Neural cell (in vitro differentiated cells): ENCODE results near the gene SDK1. TPM values are rescaled to one million over a fixed set of nuclear protein-coding genes. Genes with fewer than 3 reads are reported as not detected.

Experiments
- H2AFZ ChIP-seq: fragments of 200-600, 300-800 bp; sonication (generic), shearing (Covaris generic); 2 replicates; pipeline ENCODE4 v1.6.0; 2014; ENCODE audit warnings: low read depth, mild to moderate bottlenecking, antibody characterized with exemption, low read length, moderate library complexity
- H3F3A ChIP-seq: fragments of 200-600 bp; shearing (Covaris generic); 2 replicates; pipeline ENCODE4 v1.6.1; 2016; ENCODE audit warnings: mild to moderate bottlenecking, moderate library complexity, mixed read lengths, antibody characterized with exemption, low read length; ENCODE audit not compliant: insufficient read depth, poor library complexity, severe bottlenecking
- H3K27ac ChIP-seq: fragments of 200-600, 300-800 bp; sonication (generic), shearing (Covaris generic); 2 replicates; pipeline ENCODE4 v1.5.1; 2014; ENCODE audit warnings: mild to moderate bottlenecking, low read length, moderate library complexity
- H3K27me3 ChIP-seq: fragments of 300-800, 200-600 bp; sonication (generic), shearing (Covaris generic); 2 replicates; pipeline ENCODE4 v1.6.0; 2014; ENCODE audit warnings: mild to moderate bottlenecking, low read depth, low read length, moderate library complexity; ENCODE audit not compliant: insufficient read depth
- H3K36me3 ChIP-seq: fragments of 300-800, 200-600 bp; sonication (generic), shearing (Covaris generic); 2 replicates; pipeline ENCODE4 v1.5.1; 2014; ENCODE audit warnings: mild to moderate bottlenecking, antibody characterized with exemption, low read length, moderate library complexity; ENCODE audit not compliant: insufficient read depth
- H3K4me2 ChIP-seq: fragments of 300-800, 200-600 bp; sonication (generic), shearing (Covaris generic); 2 replicates; pipeline ENCODE4 v1.6.0; 2014; ENCODE audit warnings: mild to moderate bottlenecking, low read length
- H3K4me3 ChIP-seq: fragments of 300-800, 200-600 bp; sonication (generic), shearing (Covaris generic); 2 replicates; pipeline ENCODE4 v1.5.1; 2014; ENCODE audit warnings: mild to moderate bottlenecking, low read length, moderate library complexity
- H3K79me2 ChIP-seq: fragments of 200-600 bp; shearing (Covaris generic); replicated peaks from 2 replicates; pipeline ENCODE4 v1.6.0; 2014; ENCODE audit warnings: mild to moderate bottlenecking, low read length, moderate library complexity; ENCODE audit not compliant: insufficient read depth
- H3K9ac ChIP-seq: fragments of 300-800, 200-600 bp; sonication (generic), shearing (Covaris generic); 2 replicates; pipeline ENCODE4 v1.6.1; 2016; ENCODE audit warnings: mild to moderate bottlenecking, low read length, mixed read lengths
- H3K9me2 ChIP-seq: fragments of 200-600 bp; shearing (Covaris generic); 2 replicates; pipeline ENCODE4 v1.6.1; 2016; ENCODE audit warnings: mild to moderate bottlenecking, low read length, mixed read lengths; ENCODE audit not compliant: insufficient read depth
- H3K9me3 ChIP-seq: fragments of 200-600, 300-800 bp; sonication (generic), shearing (Covaris generic); 2 replicates; pipeline ENCODE4 v1.6.1; 2016; ENCODE audit warnings: mild to moderate bottlenecking, mixed run types, low read length, moderate library complexity, mixed read lengths
- H4K20me1 ChIP-seq: fragments of 200-600 bp; shearing (Covaris generic); 2 replicates; pipeline ENCODE4 v1.6.1; 2016; ENCODE audit warnings: mild to moderate bottlenecking, mixed run types; ENCODE audit not compliant: insufficient read depth
- CTCF ChIP-seq: fragments of 450-650 bp; IDR thresholded peaks from 2 replicates; pipeline ENCODE4 v1.5.1; 2014; ENCODE audit warnings: antibody characterized with exemption, mild to moderate bottlenecking, moderate library complexity; ENCODE audit not compliant: poor library complexity, severe bottlenecking
- EP300 ChIP-seq: fragments of 450-650 bp; conservative IDR thresholded peaks from 2 replicates; pipeline ENCODE4 v1.6.1; 2014; ENCODE audit warnings: antibody characterized with exemption, mild to moderate bottlenecking, moderate library complexity; ENCODE audit not compliant: poor library complexity, severe bottlenecking
- EZH2 ChIP-seq: fragments of 200-600, 300-800 bp; shearing (Covaris generic), sonication (generic); IDR thresholded peaks from 2 replicates; pipeline ENCODE4 v1.6.1; 2014; ENCODE audit warnings: antibody characterized with exemption, low read length, borderline replicate concordance, mild to moderate bottlenecking; ENCODE audit not compliant: insufficient read depth, poor library complexity, severe bottlenecking
- MXI1 ChIP-seq: fragments of 450-650 bp; conservative IDR thresholded peaks from 2 replicates; pipeline ENCODE4 v1.6.1; 2014; ENCODE audit warnings: antibody characterized with exemption, mild to moderate bottlenecking; ENCODE audit not compliant: poor library complexity, severe bottlenecking
- POLR2AphosphoS5 ChIP-seq: IDR thresholded peaks from 2 replicates; pipeline ENCODE4 v1.6.1; 2012
- RAD21 ChIP-seq: fragments of 450-650 bp; conservative IDR thresholded peaks from 2 replicates; pipeline ENCODE4 v1.6.1; 2014; ENCODE audit warnings: antibody characterized with exemption, mild to moderate bottlenecking, moderate library complexity
- REST ChIP-seq: IDR thresholded peaks from 2 replicates; pipeline ENCODE4 v1.6.1; 2012; ENCODE audit warnings: borderline replicate concordance
- SMC3 ChIP-seq: fragments of 450-650 bp; conservative IDR thresholded peaks from 2 replicates; pipeline ENCODE4 v1.6.1; 2014; ENCODE audit warnings: antibody characterized with exemption, mild to moderate bottlenecking, moderate library complexity; ENCODE audit not compliant: poor library complexity
- TAF1 ChIP-seq: IDR thresholded peaks from 2 replicates; pipeline ENCODE4 v1.6.1; 2012; ENCODE audit warnings: low read depth
- polyA plus RNA-seq: library from polyadenylated mRNA; depleted of rRNA; stranded (reverse); fragments of >200 nt; gene quantifications from 2 replicates; pipeline ENCODE4 v1.2.3, GENCODE V29; 2014

SDK1 gene
- polyA plus RNA-seq, 1 donor from 2014 or later: 2.7 TPM

DNA sequence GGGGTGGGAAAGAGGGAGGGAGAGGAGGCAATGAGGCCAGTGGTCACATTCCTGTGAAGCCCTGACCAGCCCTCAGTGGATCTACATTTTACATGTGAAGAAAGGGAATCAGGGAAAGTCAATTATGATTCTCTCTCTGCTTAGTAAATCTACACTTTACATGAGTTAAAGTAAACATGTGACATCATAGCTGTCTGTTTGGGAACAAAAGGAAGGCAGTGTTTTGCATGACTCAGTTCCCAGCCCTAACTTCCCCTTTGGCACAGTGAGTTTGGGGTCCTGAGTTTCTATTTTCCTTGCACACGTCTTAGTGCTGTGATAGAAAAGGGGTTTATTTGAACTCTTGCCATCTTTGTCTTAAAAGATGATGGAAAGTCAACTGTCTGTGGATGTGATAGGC is 615.1 kb downstream of the SDK1 start:
- no peak overlapping the region for H3K9ac ChIP-seq
- no peaks in the 10 kb centered on the region for H4K20me1 ChIP-seq
- H3K27ac ChIP-seq: no peak overlapping the region
- no peak overlapping the region for H3K4me3 ChIP-seq
- H2AFZ ChIP-seq: no peak overlapping the region
- no peaks in the 10 kb centered on the region for H3K36me3 ChIP-seq
- no peaks in the 10 kb centered on the region for H3K9me2 ChIP-seq
- H3K9me3 ChIP-seq: no peaks in the 10 kb centered on the region
- H3K4me2 ChIP-seq: no peak overlapping the region
- H3K79me2 ChIP-seq: no peaks in the 10 kb centered on the region
- H3F3A ChIP-seq: no peaks in the 10 kb centered on the region
- TF ChIP-seq CTCF (no peak), MXI1 (no peak), TAF1 (no peak), POLR2AphosphoS5 (no peak), EZH2 (no peak), EP300 (no peak), RAD21 (no peak), REST (no peak), SMC3 (no peak)
- H3K27me3 ChIP-seq: no peaks in the 10 kb centered on the region

GRCh38 chr7:3917436-3917835 is 616.4 kb downstream of the SDK1 start:
- Histone ChIP-seq H3K4me2 (no peak overlapping the region), H4K20me1 (no peaks in the 10 kb centered on the region), H2AFZ (no peak overlapping the region), H3K27me3 (no peaks in the 10 kb centered on the region), H3F3A (no peaks in the 10 kb centered on the region), H3K9me3 (no peaks in the 10 kb centered on the region), H3K4me3 (no peak overlapping the region), H3K36me3 (no peaks in the 10 kb centered on the region), H3K9ac (no peak overlapping the region), H3K9me2 (no peaks in the 10 kb centered on the region), H3K79me2 (no peaks in the 10 kb centered on the region), H3K27ac (no peak overlapping the region)
- no peak for TF ChIP-seq MXI1
- no peak for TF ChIP-seq TAF1
- no peak for TF ChIP-seq RAD21
- no peak for TF ChIP-seq EP300
- no peak for TF ChIP-seq CTCF
